Neural cell (in vitro differentiated cells): ENCODE measurements around the gene TFCP2. TPM values are rescaled to one million over a fixed set of nuclear protein-coding genes. Genes with fewer than 3 reads are reported as not detected.

ENCODE experiments used
- H2AFZ ChIP-seq: fragments of 200-600, 300-800 bp; sonication (generic), shearing (Covaris generic); 2 replicates; pipeline ENCODE4 v1.6.0; 2014; ENCODE audit warnings: low read depth, mild to moderate bottlenecking, antibody characterized with exemption, low read length, moderate library complexity
- H3F3A ChIP-seq: fragments of 200-600 bp; shearing (Covaris generic); 2 replicates; pipeline ENCODE4 v1.6.1; 2016; ENCODE audit warnings: mild to moderate bottlenecking, moderate library complexity, mixed read lengths, antibody characterized with exemption, low read length; ENCODE audit not compliant: insufficient read depth, poor library complexity, severe bottlenecking
- H3K27ac ChIP-seq: fragments of 200-600, 300-800 bp; sonication (generic), shearing (Covaris generic); 2 replicates; pipeline ENCODE4 v1.5.1; 2014; ENCODE audit warnings: mild to moderate bottlenecking, low read length, moderate library complexity
- H3K27me3 ChIP-seq: fragments of 300-800, 200-600 bp; sonication (generic), shearing (Covaris generic); 2 replicates; pipeline ENCODE4 v1.6.0; 2014; ENCODE audit warnings: mild to moderate bottlenecking, low read depth, low read length, moderate library complexity; ENCODE audit not compliant: insufficient read depth
- H3K36me3 ChIP-seq: fragments of 300-800, 200-600 bp; sonication (generic), shearing (Covaris generic); 2 replicates; pipeline ENCODE4 v1.5.1; 2014; ENCODE audit warnings: mild to moderate bottlenecking, antibody characterized with exemption, low read length, moderate library complexity; ENCODE audit not compliant: insufficient read depth
- H3K4me2 ChIP-seq: fragments of 300-800, 200-600 bp; sonication (generic), shearing (Covaris generic); 2 replicates; pipeline ENCODE4 v1.6.0; 2014; ENCODE audit warnings: mild to moderate bottlenecking, low read length
- H3K4me3 ChIP-seq: fragments of 300-800, 200-600 bp; sonication (generic), shearing (Covaris generic); 2 replicates; pipeline ENCODE4 v1.5.1; 2014; ENCODE audit warnings: mild to moderate bottlenecking, low read length, moderate library complexity
- H3K79me2 ChIP-seq: fragments of 200-600 bp; shearing (Covaris generic); replicated peaks from 2 replicates; pipeline ENCODE4 v1.6.0; 2014; ENCODE audit warnings: mild to moderate bottlenecking, low read length, moderate library complexity; ENCODE audit not compliant: insufficient read depth
- H3K9ac ChIP-seq: fragments of 300-800, 200-600 bp; sonication (generic), shearing (Covaris generic); 2 replicates; pipeline ENCODE4 v1.6.1; 2016; ENCODE audit warnings: mild to moderate bottlenecking, low read length, mixed read lengths
- H3K9me2 ChIP-seq: fragments of 200-600 bp; shearing (Covaris generic); 2 replicates; pipeline ENCODE4 v1.6.1; 2016; ENCODE audit warnings: mild to moderate bottlenecking, low read length, mixed read lengths; ENCODE audit not compliant: insufficient read depth
- H3K9me3 ChIP-seq: fragments of 200-600, 300-800 bp; sonication (generic), shearing (Covaris generic); 2 replicates; pipeline ENCODE4 v1.6.1; 2016; ENCODE audit warnings: mild to moderate bottlenecking, mixed run types, low read length, moderate library complexity, mixed read lengths
- H4K20me1 ChIP-seq: fragments of 200-600 bp; shearing (Covaris generic); 2 replicates; pipeline ENCODE4 v1.6.1; 2016; ENCODE audit warnings: mild to moderate bottlenecking, mixed run types; ENCODE audit not compliant: insufficient read depth
- CTCF ChIP-seq: fragments of 450-650 bp; IDR thresholded peaks from 2 replicates; pipeline ENCODE4 v1.5.1; 2014; ENCODE audit warnings: antibody characterized with exemption, mild to moderate bottlenecking, moderate library complexity; ENCODE audit not compliant: poor library complexity, severe bottlenecking
- EP300 ChIP-seq: fragments of 450-650 bp; conservative IDR thresholded peaks from 2 replicates; pipeline ENCODE4 v1.6.1; 2014; ENCODE audit warnings: antibody characterized with exemption, mild to moderate bottlenecking, moderate library complexity; ENCODE audit not compliant: poor library complexity, severe bottlenecking
- EZH2 ChIP-seq: fragments of 200-600, 300-800 bp; shearing (Covaris generic), sonication (generic); IDR thresholded peaks from 2 replicates; pipeline ENCODE4 v1.6.1; 2014; ENCODE audit warnings: antibody characterized with exemption, low read length, borderline replicate concordance, mild to moderate bottlenecking; ENCODE audit not compliant: insufficient read depth, poor library complexity, severe bottlenecking
- MXI1 ChIP-seq: fragments of 450-650 bp; conservative IDR thresholded peaks from 2 replicates; pipeline ENCODE4 v1.6.1; 2014; ENCODE audit warnings: antibody characterized with exemption, mild to moderate bottlenecking; ENCODE audit not compliant: poor library complexity, severe bottlenecking
- POLR2AphosphoS5 ChIP-seq: IDR thresholded peaks from 2 replicates; pipeline ENCODE4 v1.6.1; 2012
- RAD21 ChIP-seq: fragments of 450-650 bp; conservative IDR thresholded peaks from 2 replicates; pipeline ENCODE4 v1.6.1; 2014; ENCODE audit warnings: antibody characterized with exemption, mild to moderate bottlenecking, moderate library complexity
- REST ChIP-seq: IDR thresholded peaks from 2 replicates; pipeline ENCODE4 v1.6.1; 2012; ENCODE audit warnings: borderline replicate concordance
- SMC3 ChIP-seq: fragments of 450-650 bp; conservative IDR thresholded peaks from 2 replicates; pipeline ENCODE4 v1.6.1; 2014; ENCODE audit warnings: antibody characterized with exemption, mild to moderate bottlenecking, moderate library complexity; ENCODE audit not compliant: poor library complexity
- TAF1 ChIP-seq: IDR thresholded peaks from 2 replicates; pipeline ENCODE4 v1.6.1; 2012; ENCODE audit warnings: low read depth
- polyA plus RNA-seq: library from polyadenylated mRNA; depleted of rRNA; stranded (reverse); fragments of >200 nt; gene quantifications from 2 replicates; pipeline ENCODE4 v1.2.3, GENCODE V29; 2014

Gene TFCP2
- polyA plus RNA-seq, 1 donor from 2014 or later, result 28.6 TPM

- H4K20me1 ChIP-seq, result no peaks in the 10 kb centered on the region
These were observed 12.0 kb downstream of the TFCP2 start for GRCh38 chr12:51160814-51161459.

GRCh38 chr12:51156245-51156765, 16.6 kb downstream of the TFCP2 start:
- H2AFZ ChIP-seq, result no peak overlapping the region
- H4K20me1 ChIP-seq, result no peaks in the 10 kb centered on the region
- no peak overlapping the region for H3K4me2 ChIP-seq
- no peaks in the 10 kb centered on the region for H3K9me3 ChIP-seq
- H3K9ac ChIP-seq, result no peak overlapping the region
- peaks cover 12% of the 10 kb centered on the region for H3K79me2 ChIP-seq
- H3K9me2 ChIP-seq, result no peaks in the 10 kb centered on the region
- no peaks in the 10 kb centered on the region for H3F3A ChIP-seq
- no peaks in the 10 kb centered on the region for H3K27me3 ChIP-seq
- no peaks in the 10 kb centered on the region for H3K36me3 ChIP-seq
- H3K27ac ChIP-seq, result no peak overlapping the region
- no peak overlapping the region for H3K4me3 ChIP-seq
- no peak for TF ChIP-seq TAF1
- TF ChIP-seq REST, result no peak
- TF ChIP-seq EZH2, result no peak
- TF ChIP-seq SMC3, result no peak

More at GRCh38 chr12:51160814-51161459, 12.0 kb downstream of the TFCP2 start:
- Histone ChIP-seq H3K9ac (no peak overlapping the region), H3F3A (no peaks in the 10 kb centered on the region), H3K4me2 (no peak overlapping the region), H3K4me3 (no peak overlapping the region), H3K27me3 (no peaks in the 10 kb centered on the region), H3K27ac (no peak overlapping the region), H3K36me3 (no peaks in the 10 kb centered on the region), H3K79me2 (peaks cover 27% of the 10 kb centered on the region), H3K9me2 (no peaks in the 10 kb centered on the region), H3K9me3 (no peaks in the 10 kb centered on the region), H2AFZ (no peak overlapping the region)
- TF ChIP-seq MXI1 (no peak), EZH2 (no peak), TAF1 (no peak), EP300 (no peak), RAD21 (no peak), POLR2AphosphoS5 (no peak), SMC3 (no peak), CTCF (no peak), REST (no peak)
